Chondrocyte (in vitro differentiated cells): ENCODE results near the gene CTSE. TPM values are rescaled to one million over a fixed set of nuclear protein-coding genes. Genes with fewer than 3 reads are reported as not detected.
A peak's percentile ranks its signal among the peaks of the same experiment; 100 is the strongest.
"Not testable (repeated sequence)": the region's sequence is repeated elsewhere in the genome, so short reads cannot be mapped to it uniquely, and the experiment has no call there.

Source experiments
- DNase-seq: peaks from one replicate; pipeline ENCODE4 v3.0.0; 2021; ENCODE audit warnings: mixed read lengths, low spot score
- H3K27ac Mint-ChIP-seq: one replicate; pipeline ENCODE4 v1.8.0; 2021; ENCODE audit warnings: mild to moderate bottlenecking, moderate library complexity, mixed read lengths; ENCODE audit not compliant: unreplicated experiment
- H3K27me3 Mint-ChIP-seq: 2 replicates; pipeline ENCODE4 v1.8.0; 2021; ENCODE audit warnings: low read depth, mixed read lengths
- H3K36me3 Mint-ChIP-seq: 2 replicates; pipeline ENCODE4 v1.8.0; 2021; ENCODE audit warnings: low read depth, mixed read lengths
- H3K4me1 Mint-ChIP-seq: 2 replicates; pipeline ENCODE4 v1.8.0; 2021; ENCODE audit warnings: low read depth, mild to moderate bottlenecking, mixed read lengths
- H3K4me3 Mint-ChIP-seq: one replicate; pipeline ENCODE4 v1.8.0; 2021; ENCODE audit warnings: mild to moderate bottlenecking, moderate library complexity, mixed read lengths; ENCODE audit not compliant: unreplicated experiment
- H3K9me3 Mint-ChIP-seq: 2 replicates; pipeline ENCODE4 v1.8.0; 2021; ENCODE audit warnings: low read depth, mixed read lengths
- total RNA-seq: library from RNA; stranded (reverse); gene quantifications from 3 replicates; pipeline ENCODE4 v1.2.1, GENCODE V29; 2021
- TF ChIP-seq, protein P1 (sequence below): fragments of 200-600 bp; sonication (generic); IDR thresholded peaks from 2 replicates; pipeline ENCODE4 v1.5.0; 2021; ENCODE audit warnings: antibody characterized with exemption, mild to moderate bottlenecking, moderate library complexity

Gene CTSE
- total RNA-seq, 1 donor from 2014 or later, result not detected

DNA sequence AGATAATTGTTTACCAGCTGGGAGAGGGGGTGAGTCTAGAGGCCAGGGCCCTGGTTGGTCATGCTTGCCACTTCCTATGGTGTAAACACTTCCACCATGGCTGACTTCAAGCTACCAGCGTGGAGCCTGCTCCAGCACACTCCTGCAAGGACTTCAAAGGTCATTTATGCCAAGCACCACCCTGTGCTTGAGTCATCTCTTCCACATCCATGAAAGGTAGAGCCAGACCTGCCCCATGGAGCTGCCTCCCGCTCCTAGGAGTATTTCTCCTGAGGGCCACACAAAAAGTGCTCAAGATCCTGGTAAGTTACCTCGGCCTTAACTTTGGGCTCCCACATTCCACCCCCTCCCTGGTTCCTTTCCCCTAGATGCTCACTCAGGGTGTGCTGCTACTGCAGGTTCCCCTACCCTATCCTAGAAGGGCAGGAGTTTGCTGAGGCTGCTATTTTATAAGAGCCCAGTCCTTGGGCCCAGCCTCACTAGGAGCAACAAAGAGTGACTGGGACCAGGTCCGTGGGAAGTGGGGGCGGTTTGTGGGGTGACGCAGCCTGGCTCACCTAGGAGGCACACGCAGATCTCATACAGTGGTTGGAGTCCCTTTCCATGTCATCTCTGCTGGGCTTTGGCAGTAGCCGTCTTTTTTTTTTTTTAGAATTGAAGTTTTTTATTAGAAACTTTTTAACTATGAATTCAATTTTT lies 22.9 kb downstream of the CTSE start:
- Mint-ChIP-seq H3K9me3 (peaks cover 3% of the 10 kb centered on the region), H3K4me3 (no peak overlapping the region), H3K4me1 (peaks cover 58% of the 10 kb centered on the region), H3K36me3 (peaks cover 7% of the 10 kb centered on the region), H3K27ac (peak overlapping the region; percentile 90), H3K27me3 (no peaks in the 10 kb centered on the region)
- TF ChIP-seq, protein P1, sequence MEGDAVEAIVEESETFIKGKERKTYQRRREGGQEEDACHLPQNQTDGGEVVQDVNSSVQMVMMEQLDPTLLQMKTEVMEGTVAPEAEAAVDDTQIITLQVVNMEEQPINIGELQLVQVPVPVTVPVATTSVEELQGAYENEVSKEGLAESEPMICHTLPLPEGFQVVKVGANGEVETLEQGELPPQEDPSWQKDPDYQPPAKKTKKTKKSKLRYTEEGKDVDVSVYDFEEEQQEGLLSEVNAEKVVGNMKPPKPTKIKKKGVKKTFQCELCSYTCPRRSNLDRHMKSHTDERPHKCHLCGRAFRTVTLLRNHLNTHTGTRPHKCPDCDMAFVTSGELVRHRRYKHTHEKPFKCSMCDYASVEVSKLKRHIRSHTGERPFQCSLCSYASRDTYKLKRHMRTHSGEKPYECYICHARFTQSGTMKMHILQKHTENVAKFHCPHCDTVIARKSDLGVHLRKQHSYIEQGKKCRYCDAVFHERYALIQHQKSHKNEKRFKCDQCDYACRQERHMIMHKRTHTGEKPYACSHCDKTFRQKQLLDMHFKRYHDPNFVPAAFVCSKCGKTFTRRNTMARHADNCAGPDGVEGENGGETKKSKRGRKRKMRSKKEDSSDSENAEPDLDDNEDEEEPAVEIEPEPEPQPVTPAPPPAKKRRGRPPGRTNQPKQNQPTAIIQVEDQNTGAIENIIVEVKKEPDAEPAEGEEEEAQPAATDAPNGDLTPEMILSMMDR, result no peak
- no peak for DNase-seq

DNA sequence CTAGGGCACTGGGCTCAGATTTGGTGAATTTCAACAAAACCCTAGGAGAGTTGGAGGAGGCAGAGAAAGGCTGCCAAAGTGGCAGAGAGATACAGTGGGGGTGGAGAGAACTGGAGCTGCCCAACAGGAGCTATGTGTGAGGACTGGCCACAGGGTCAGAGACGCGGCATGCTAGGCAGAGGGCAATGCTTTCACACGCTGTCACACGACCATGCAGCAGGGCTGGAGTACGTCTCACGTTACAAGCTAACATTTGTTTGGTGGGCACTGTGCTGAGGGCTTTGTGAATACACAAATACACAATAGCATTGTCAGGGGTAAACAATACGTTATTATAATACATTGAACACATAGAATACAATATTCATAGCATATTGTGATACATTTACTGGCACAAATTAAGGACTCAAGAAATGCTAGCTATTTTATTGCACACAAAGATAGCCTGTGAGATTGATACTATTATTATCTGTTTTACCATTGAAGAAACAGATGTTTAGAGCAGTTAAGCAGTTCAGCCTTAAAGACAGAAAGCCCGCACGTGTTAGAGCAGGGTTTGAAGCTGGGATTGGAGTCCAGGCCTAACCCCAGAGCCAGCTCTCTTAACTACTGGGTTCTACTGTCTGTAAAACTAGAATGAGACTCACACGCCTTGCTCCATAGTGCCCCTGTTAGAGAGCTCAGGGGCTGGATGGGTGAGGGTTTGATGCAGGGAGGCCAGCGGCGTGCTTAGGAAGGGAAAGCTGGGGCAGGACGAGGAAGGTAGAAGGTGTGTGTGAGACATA lies 25.0 kb downstream of the CTSE start:
- TF ChIP-seq, protein P1, result no peak
- H3K4me1 Mint-ChIP-seq, result peaks cover 47% of the 10 kb centered on the region
- H3K4me3 Mint-ChIP-seq, result no peak overlapping the region
- H3K27ac Mint-ChIP-seq, result peak overlapping the region; percentile 74
- H3K36me3 Mint-ChIP-seq, result peaks cover 10% of the 10 kb centered on the region
- DNase-seq, result no peak
- no peaks in the 10 kb centered on the region for H3K27me3 Mint-ChIP-seq
- H3K9me3 Mint-ChIP-seq, result peaks cover 3% of the 10 kb centered on the region

DNA sequence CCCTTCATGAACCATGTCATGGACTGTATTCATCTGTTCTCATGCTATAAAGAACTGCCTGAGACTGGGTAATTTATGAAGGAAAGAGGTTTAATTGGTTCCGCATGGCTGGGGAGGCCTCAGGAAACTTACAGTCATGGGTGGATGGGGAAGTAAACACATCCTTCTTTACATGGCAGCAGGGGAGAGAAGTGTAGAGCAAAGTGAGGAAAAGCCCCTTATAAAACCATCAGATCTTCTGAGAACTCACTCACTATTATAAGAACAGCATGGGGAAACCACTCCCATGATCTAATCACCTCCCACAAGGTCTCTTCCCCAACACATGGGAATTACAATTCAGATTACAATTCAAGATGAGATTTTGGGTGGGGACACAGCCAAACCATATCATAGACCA lies 27.1 kb downstream of the CTSE start:
- peaks cover 21% of the 10 kb centered on the region for H3K36me3 Mint-ChIP-seq
- peaks cover 27% of the 10 kb centered on the region for H3K4me1 Mint-ChIP-seq
- H3K9me3 Mint-ChIP-seq, H3K27ac Mint-ChIP-seq, H3K27me3 Mint-ChIP-seq, DNase-seq, H3K4me3 Mint-ChIP-seq: not testable (repeated sequence)

DNA sequence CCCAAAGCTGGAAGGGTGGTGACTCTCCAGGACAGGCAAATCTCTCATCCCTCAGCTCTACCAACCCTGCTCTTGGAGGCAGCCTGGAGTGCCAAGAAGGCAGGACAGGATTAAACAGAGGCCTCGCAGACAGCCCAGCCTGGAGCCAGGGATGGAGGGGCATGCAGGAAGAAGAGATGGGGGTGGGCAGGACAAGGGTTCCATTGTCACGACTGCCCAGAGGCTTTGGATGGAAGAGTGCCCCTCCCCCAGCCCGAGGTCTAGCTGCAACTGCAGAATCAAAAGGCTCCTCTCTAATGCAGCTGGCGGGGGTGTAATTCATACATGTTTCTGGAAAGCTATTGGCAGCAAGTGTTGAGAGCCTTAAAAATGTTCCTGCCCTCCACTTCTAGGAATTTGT lies 29.3 kb downstream of the CTSE start:
- no peak for DNase-seq
- Mint-ChIP-seq H3K4me3 (no peak overlapping the region), H3K27ac (no peak overlapping the region), H3K36me3 (peaks cover 34% of the 10 kb centered on the region), H3K27me3 (no peaks in the 10 kb centered on the region), H3K4me1 (peaks cover 20% of the 10 kb centered on the region), H3K9me3 (peaks cover 3% of the 10 kb centered on the region)
- TF ChIP-seq, protein P1, result no peak

DNA sequence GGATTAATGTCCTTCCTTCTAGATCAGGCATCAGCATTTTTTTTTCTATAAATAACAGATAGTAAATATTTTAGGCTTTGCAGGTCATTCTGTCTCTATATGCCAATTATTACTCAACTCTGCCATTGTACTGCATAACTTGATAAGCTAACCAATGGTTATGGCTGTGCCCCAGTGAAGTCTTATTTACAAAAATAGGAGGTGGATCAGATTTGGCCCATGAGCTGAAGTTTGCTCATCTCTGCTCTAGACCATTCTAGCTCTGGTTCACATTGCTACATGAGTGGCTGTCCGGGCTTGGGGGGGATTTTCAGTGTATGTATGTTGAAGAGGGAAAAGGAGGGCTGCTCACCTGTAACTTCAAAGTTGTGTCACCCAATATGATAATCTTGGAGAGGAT lies 30.6 kb downstream of the CTSE start:
- Mint-ChIP-seq H3K9me3 (no peaks in the 10 kb centered on the region), H3K27ac (no peak overlapping the region), H3K4me3 (no peak overlapping the region), H3K36me3 (peaks cover 29% of the 10 kb centered on the region), H3K27me3 (no peaks in the 10 kb centered on the region), H3K4me1 (peaks cover 8% of the 10 kb centered on the region)
- DNase-seq, result no peak
- TF ChIP-seq, protein P1, result no peak
